Measurements from ENCODE around the gene BRSK2. TPM values are rescaled to one million over a fixed set of nuclear protein-coding genes. Genes with fewer than 3 reads are reported as not detected.

The BRSK2 gene
- total RNA-seq, 1 donor: under 0.01 TPM

DNA sequence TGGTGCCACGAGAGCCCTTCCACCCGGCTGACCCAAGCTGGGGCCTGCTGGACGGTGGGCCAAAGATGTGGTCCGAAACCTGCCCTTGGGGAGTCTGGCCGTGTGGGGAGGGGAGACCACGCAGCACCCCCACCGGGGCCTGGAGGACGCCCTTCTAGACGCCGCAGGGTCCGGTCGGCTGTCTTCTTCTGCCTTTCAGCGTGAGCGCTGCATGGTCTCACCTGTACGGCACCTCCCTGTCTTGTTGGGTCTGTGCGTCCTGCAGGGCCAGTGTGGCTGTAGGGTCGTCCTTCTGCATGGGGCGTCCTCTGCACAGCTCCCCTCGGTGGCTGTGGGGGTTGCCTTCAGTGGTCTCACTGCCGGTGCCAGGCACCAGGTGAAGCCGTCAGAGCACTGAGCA is 2.8 kb downstream of the BRSK2 start:
- TF ChIP-seq, protein P1, sequence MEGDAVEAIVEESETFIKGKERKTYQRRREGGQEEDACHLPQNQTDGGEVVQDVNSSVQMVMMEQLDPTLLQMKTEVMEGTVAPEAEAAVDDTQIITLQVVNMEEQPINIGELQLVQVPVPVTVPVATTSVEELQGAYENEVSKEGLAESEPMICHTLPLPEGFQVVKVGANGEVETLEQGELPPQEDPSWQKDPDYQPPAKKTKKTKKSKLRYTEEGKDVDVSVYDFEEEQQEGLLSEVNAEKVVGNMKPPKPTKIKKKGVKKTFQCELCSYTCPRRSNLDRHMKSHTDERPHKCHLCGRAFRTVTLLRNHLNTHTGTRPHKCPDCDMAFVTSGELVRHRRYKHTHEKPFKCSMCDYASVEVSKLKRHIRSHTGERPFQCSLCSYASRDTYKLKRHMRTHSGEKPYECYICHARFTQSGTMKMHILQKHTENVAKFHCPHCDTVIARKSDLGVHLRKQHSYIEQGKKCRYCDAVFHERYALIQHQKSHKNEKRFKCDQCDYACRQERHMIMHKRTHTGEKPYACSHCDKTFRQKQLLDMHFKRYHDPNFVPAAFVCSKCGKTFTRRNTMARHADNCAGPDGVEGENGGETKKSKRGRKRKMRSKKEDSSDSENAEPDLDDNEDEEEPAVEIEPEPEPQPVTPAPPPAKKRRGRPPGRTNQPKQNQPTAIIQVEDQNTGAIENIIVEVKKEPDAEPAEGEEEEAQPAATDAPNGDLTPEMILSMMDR (IDR thresholded peaks at IDR 0.05; ENCODE audit: insufficient read depth, low read depth, low read length): no peak
- no peak for DNase-seq (ENCODE audit: low read depth)
- no peak overlapping the region for H3K4me3 ChIP-seq (ENCODE audit: low read depth, low read length)

DNA sequence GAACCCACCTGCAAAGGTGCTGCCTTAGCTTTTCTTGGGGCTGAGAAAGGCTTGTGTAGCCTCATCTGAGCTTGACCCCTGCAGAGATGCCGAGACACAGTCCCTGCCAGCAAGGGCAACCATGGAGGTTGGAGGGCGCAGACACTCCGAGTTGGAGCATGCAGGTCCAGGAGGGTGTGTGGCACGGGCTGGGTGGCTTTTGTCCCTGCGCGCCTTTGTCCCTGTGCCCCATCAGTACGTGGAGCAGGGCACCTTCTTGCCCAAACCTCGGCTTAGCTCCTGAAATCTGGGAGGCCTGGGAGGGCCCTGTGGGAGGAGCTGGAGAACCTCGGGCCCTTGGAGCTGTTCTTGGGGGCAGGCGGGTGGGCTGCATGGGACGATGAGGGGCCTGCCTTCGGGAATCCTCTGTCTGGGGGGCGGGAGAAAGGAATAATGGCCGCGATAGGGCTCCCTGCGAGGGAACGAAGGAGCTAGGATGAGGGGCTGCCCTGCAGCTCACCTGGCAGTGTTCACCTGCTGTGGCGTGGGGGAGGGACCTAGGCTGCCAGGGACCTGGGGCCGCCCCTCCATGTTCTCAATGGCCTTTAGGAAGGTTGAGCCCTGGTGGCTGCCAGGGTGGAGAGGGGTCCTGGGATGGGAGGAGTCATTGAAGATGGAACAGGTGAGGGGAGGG is 3.4 kb downstream of the BRSK2 start:
- TF ChIP-seq, protein P1 (IDR thresholded peaks at IDR 0.05; ENCODE audit: insufficient read depth, low read depth, low read length): no peak
- no peak for DNase-seq (ENCODE audit: low read depth)

DNA sequence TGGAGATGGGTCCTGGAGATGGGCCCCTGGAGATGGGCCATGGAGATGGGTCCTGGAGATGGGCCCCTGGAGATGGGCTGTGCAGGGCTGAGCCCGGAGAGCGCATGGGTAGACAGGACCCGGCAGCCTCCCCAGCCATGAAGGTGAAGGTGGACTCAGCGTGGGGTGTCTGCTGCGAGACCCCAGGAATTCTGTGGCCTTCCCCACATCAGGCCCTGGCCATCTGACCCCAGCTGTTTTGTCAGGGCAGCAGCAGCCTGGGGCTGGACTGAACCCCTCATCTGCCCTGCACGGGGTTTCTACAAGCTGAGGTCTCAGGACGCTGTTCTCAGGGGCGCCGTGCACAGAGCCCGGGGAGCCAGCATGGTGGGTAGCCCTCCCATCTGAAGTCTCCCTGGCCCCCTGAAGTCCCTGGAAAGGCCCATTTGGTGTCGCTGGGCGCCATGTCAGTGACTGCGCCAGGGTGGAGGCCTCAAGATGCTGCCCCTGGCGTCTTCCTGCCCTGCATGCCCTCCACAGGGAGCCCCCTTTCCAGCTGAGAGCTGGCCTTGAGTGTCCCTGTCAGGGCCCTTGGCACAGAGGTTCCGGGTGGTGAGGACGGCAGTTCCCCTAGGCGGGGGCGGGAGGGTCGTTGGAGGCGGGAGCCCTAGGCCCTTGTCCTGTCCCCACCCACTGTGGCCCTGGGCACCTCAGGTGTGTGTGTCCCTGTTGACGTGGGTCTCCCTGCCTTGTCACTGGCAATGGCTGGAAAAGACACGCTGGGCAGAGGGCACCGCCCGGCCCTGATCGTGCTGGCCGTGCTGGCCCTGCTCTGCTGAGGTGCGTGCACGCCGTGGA is 5.4 kb downstream of the BRSK2 start:
- H3K4me3 ChIP-seq (ENCODE audit: low read depth, low read length): no peak overlapping the region
- TF ChIP-seq, protein P1 (IDR thresholded peaks at IDR 0.05; ENCODE audit: insufficient read depth, low read depth, low read length): no peak
- DNase-seq (ENCODE audit: low read depth): no peak

More for the DNA sequence above, 3.4 kb downstream of the BRSK2 start:
- no peak overlapping the region for H3K4me3 ChIP-seq (ENCODE audit: low read depth, low read length)

DNA sequence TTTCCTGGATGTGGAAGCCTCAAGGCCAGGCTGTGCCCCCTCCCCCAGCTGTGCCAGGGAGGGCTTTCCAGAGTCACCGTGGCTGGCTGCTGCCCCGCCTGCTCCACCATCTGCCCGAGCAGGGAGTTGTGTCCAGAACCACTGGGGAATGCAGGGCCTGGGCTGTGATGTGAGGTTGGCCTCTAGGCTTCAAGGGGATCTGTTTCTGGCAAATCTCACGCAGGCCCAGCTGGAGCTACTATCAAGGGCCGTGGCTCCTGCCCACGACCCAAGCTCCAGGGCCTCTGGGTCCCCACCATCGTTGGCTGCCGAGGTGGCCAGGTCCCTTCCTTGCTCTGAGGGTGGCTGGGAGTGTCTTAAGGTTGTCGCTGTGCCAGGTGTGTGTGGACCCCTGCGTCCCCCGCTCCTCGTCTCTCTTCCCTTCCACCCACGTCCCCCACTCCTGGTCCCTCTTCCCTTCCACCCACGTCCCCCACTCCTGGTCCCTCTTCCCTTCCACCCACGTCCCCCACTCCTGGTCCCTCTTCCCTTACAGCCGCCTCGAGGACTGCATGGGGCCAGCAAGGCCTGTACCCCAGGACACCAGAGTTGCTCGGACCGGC is 6.1 kb downstream of the BRSK2 start:
- TF ChIP-seq, protein P1 (IDR thresholded peaks at IDR 0.05; ENCODE audit: insufficient read depth, low read depth, low read length): no peak
- H3K4me3 ChIP-seq (ENCODE audit: low read depth, low read length): no peak overlapping the region
- no peak for DNase-seq (ENCODE audit: low read depth)

DNA sequence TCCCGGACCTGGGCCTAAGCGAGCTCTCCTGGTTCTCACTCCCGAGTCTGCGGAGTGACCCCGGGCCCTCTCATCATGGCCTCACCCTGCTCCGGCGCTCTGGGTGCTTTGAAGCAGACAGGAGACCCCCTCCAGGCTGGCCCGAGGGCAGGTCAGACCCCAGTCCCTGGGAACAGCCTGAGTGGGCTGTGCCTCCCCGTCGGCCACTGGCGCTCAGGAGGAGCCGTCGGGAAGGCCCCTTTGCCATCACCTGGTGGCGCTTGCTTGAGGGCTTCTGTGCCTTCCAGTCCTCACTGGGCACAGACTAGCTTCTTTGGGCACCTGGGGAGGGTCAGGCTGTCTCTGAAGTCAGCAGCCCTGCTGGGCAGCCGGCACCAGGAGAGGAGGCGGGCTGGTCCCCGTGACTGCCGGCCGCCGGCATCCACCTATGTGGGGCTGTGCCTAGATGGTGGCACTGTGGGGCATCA is 6.7 kb downstream of the BRSK2 start:
- no peak for DNase-seq (ENCODE audit: low read depth)
- H3K4me3 ChIP-seq (ENCODE audit: low read depth, low read length): no peak overlapping the region
- TF ChIP-seq, protein P1 (IDR thresholded peaks at IDR 0.05; ENCODE audit: insufficient read depth, low read depth, low read length): no peak

DNA sequence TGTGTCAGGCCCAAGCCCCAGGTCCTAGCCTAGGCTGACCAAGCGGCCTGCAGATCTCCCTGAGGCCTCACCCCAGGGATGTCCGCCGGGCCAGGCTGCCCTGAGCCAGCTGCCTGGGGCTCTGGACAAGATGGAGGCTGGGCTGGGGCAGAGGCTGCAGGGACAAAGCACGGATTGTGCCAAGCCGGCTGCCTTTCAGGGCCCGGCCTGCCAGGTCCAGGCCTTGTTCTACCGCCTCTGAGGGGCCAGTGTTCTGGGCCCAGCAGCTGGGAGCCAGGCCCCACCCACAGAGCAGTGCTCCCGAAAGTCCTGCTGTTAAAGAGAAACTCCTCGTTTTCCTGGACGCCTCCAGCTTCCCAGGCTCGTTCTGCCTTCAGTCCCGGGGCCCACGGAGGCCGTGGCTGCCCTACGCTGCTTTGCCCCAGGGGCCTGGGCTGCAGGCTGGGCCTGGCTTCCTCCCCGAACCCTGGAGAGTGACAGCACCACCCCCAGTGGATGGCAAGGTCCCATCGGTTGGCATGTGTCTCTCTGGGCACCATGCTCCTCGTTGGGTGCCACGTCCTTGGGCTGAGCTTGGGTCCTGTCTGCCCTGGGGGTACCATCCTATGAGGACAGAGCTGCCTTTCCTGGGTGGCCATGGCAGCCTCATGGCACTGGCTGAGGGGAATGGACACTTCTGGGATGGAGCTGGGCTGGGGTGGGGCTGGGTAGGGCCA is 7.6 kb downstream of the BRSK2 start:
- no peak for DNase-seq (ENCODE audit: low read depth)
- H3K4me3 ChIP-seq (ENCODE audit: low read depth, low read length): no peak overlapping the region
- TF ChIP-seq, protein P1 (IDR thresholded peaks at IDR 0.05; ENCODE audit: insufficient read depth, low read depth, low read length): no peak

Measured in fibroblast of villous mesenchyme (primary cell).